ENCODE results near the gene HEXIM2. TPM values are rescaled to one million over a fixed set of nuclear protein-coding genes. Genes with fewer than 3 reads are reported as not detected.

Gene HEXIM2
- total and polyA plus RNA-seq, 3 experiments from 2014 or later: 4.0 to 9.3 (median 7.7) TPM

DNA sequence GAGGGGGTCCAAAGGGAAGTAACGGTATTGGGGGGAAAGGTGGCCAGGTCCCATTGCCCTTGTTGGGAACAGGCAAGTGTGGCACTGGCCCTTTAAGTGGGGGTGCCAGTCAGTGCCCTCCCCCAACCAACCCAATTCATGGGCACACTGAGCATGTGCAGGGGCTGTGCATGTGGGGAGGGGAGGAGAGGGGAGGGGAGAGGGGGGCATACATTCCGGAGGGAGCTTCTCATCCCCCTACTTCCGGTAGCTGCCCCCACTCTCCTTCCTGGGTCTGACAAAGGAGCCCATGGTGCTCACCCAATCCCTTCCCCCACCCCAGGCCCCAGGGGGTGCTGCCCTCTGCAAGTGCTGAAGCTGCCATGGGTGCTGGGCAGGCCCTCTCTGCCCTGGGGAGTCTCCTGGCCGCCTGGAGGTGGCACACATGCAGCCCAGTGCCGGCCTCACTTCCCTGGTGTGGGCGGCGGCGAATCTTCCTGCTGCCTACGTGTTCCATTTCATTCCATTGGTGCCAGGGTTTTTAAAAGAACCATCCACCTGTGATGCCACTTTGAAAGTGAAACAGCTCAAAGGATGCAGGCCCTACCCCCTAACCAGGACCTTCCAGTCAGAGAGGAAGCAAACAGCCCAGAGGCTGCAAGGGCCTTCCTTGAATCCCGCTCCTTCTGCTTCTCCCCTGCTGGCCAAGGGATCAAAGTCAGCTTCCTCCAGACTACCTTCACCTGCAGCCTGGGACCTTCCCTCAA lies 11.0 kb downstream of the HEXIM2 start:
- Mint-ChIP-seq H3K36me3 (no peaks in the 10 kb centered on the region), H3K4me3 (peak overlapping the region; percentile 51 to 81 (median 77)), H3K27ac (peak overlapping the region; percentile 60 to 98 (median 88)), H3K4me1 (peaks cover 7 to 21% (median 9%) of the 10 kb centered on the region in 3 donors), H3K9me3 (no peaks in the 10 kb centered on the region), H3K27me3 (no peaks in the 10 kb centered on the region)
- peak overlapping the region; percentile 62 for H3K4me3 ChIP-seq (ENCODE audit: low read length)
- CTCF ChIA-PET: interaction anchor here (1.1 to 5.1 kb wide), 10 partner anchors 10 to 151 kb away, joined by 3 to 41 read pairs (median 4); partner anchors contain the start of genes ACBD4, HEXIM1 and PLCD3
- no peaks in the 10 kb centered on the region for H3K9me3 ChIP-seq (ENCODE audit: low read length)
- no peaks in the 10 kb centered on the region for H3K36me3 ChIP-seq (ENCODE audit: insufficient read depth, low read length)
- peak overlapping the region; percentile 0 for H3K27ac ChIP-seq (ENCODE audit: low read depth, low read length)
- no peaks in the 10 kb centered on the region for H3K27me3 ChIP-seq (ENCODE audit: insufficient read depth, low read length, poor library complexity, severe bottlenecking)
- POLR2A ChIA-PET: interaction anchor here (0.9 to 2.1 kb wide), 3 partner anchors 11 to 24 kb away, joined by 3 to 18 read pairs (median 14); partner anchors contain the start of genes HEXIM1 and HEXIM2
- H3K4me1 ChIP-seq (ENCODE audit: insufficient read depth, low read length): peaks cover 23% of the 10 kb centered on the region
- DNase-seq: peak; percentile 10 to 68 (median 33)

DNA sequence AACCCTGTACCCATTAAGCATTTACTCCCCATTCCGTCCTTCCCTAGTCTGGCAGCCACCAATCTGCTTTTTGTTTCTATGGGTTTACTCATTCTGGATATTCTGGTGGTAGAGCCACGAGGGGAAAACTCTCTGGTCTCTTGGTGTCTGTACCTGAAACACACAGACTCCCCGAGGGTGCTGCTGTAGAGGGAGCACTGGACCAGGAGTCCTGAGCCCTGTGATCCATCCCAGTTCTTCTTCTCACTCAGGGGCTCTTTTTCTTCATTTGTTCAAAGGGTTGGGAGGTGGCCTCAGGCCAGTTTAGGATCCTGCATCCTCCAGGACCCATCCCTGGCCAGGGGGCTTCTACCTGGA lies 14.1 kb downstream of the HEXIM2 start:
- Histone ChIP-seq H3K36me3 (ENCODE audit: insufficient read depth, low read length) (no peaks in the 10 kb centered on the region), H3K27ac (ENCODE audit: low read depth, low read length) (no peak overlapping the region), H3K9me3 (ENCODE audit: low read length) (no peaks in the 10 kb centered on the region), H3K4me3 (ENCODE audit: low read length) (no peak overlapping the region), H3K27me3 (ENCODE audit: insufficient read depth, low read length, poor library complexity, severe bottlenecking) (no peaks in the 10 kb centered on the region), H3K4me1 (ENCODE audit: insufficient read depth, low read length) (peaks cover 23% of the 10 kb centered on the region)
- no peaks in the 10 kb centered on the region for H3K27me3 Mint-ChIP-seq
- no peak overlapping the region for H3K4me3 Mint-ChIP-seq
- CTCF ChIA-PET: interaction anchor here (1.4 to 1.6 kb wide), 2 partner anchors 21 to 40 kb away, joined by 4 to 5 read pairs; partner anchors contain the start of gene ACBD4
- no peak for DNase-seq
- POLR2A ChIA-PET: interaction anchor here (1.7 kb wide), 1 partner anchor 14 kb away, joined by 8 read pairs; the partner anchor contains the start of gene HEXIM2
- peak overlapping the region in 2 of 8 donors; percentile 8 to 45 for H3K27ac Mint-ChIP-seq
- H3K4me1 Mint-ChIP-seq: peaks cover 7 to 21% (median 9%) of the 10 kb centered on the region in 3 donors
- H3K9me3 Mint-ChIP-seq: no peaks in the 10 kb centered on the region
- peaks cover 0 to 1% (median 0%) of the 10 kb centered on the region in 3 donors for H3K36me3 Mint-ChIP-seq

DNA sequence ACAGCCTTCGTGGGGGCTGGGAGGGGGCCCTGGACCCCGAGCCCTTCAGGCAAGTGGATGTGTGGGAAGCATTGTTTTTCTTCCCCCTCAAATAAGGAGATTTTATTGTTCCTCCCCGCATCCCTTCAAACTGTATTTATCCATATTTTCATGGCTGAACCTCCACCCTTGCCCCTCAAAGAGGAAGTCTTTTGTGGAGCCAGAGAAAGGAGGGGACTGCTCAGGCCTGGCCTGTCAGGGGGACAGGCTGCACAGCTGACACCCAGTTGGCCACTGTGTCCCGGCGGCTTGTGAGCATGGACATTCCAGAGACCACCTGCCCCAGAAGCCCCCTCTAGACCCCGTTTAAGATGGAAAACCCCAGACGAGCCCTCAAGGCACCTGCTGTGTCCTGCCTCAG lies 15.9 kb downstream of the HEXIM2 start:
- no peak overlapping the region for H3K27ac ChIP-seq (ENCODE audit: low read depth, low read length)
- H3K27me3 ChIP-seq (ENCODE audit: insufficient read depth, low read length, poor library complexity, severe bottlenecking): no peaks in the 10 kb centered on the region
- Mint-ChIP-seq H3K36me3 (peaks cover 0 to 1% (median 0%) of the 10 kb centered on the region in 3 donors), H3K27me3 (no peaks in the 10 kb centered on the region), H3K4me1 (peaks cover 5 to 7% (median 7%) of the 10 kb centered on the region in 3 donors), H3K27ac (no peak overlapping the region), H3K4me3 (no peak overlapping the region), H3K9me3 (no peaks in the 10 kb centered on the region)
- no peaks in the 10 kb centered on the region for H3K9me3 ChIP-seq (ENCODE audit: low read length)
- H3K36me3 ChIP-seq (ENCODE audit: insufficient read depth, low read length): no peaks in the 10 kb centered on the region
- CTCF ChIA-PET: interaction anchor here (1.3 to 1.8 kb wide), 2 partner anchors 20 to 42 kb away, joined by 5 read pairs; partner anchors contain the start of gene ACBD4
- no peak for DNase-seq
- peaks cover 6% of the 10 kb centered on the region for H3K4me1 ChIP-seq (ENCODE audit: insufficient read depth, low read length)
- H3K4me3 ChIP-seq (ENCODE audit: low read length): no peak overlapping the region
- POLR2A ChIA-PET: no interaction called here

DNA sequence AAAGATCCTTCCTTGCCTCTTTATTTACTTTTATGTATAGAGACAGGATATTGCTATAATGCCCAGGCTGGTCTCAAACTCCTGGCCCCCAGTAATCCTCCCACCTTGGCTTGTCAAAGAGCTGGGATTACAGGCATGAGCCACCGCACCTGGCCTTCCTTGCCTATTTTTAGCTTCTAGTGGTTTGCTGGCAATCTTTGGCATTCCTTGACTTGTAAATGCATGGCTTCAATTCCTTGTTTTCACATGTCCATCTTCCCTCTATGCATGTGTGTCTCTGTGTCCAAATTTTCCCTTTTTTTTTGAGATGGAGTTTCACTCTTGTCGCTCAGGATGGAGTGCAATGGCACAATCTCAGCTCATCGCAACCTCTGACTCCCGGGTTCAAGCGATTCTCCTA lies 22.5 kb downstream of the HEXIM2 start:
- H3K27me3 ChIP-seq (ENCODE audit: insufficient read depth, low read length, poor library complexity, severe bottlenecking): no peaks in the 10 kb centered on the region
- no peaks in the 10 kb centered on the region for H3K9me3 Mint-ChIP-seq
- no peak overlapping the region for H3K4me3 ChIP-seq (ENCODE audit: low read length)
- no peaks in the 10 kb centered on the region for H3K36me3 Mint-ChIP-seq
- no peak overlapping the region for H3K4me3 Mint-ChIP-seq
- H3K27ac ChIP-seq (ENCODE audit: low read depth, low read length): no peak overlapping the region
- H3K9me3 ChIP-seq (ENCODE audit: low read length): no peaks in the 10 kb centered on the region
- DNase-seq: no peak
- H3K4me1 Mint-ChIP-seq: no peaks in the 10 kb centered on the region
- H3K36me3 ChIP-seq (ENCODE audit: insufficient read depth, low read length): no peaks in the 10 kb centered on the region
- ChIA-PET CTCF (interaction anchor here (0.9 to 1.1 kb wide), 2 partner anchors 14 to 49 kb away, joined by 3 to 5 read pairs; partner anchors contain the start of gene ACBD4), POLR2A (no interaction called here)
- no peaks in the 10 kb centered on the region for H3K4me1 ChIP-seq (ENCODE audit: insufficient read depth, low read length)
- H3K27ac Mint-ChIP-seq: no peak overlapping the region
- H3K27me3 Mint-ChIP-seq: no peaks in the 10 kb centered on the region

DNA sequence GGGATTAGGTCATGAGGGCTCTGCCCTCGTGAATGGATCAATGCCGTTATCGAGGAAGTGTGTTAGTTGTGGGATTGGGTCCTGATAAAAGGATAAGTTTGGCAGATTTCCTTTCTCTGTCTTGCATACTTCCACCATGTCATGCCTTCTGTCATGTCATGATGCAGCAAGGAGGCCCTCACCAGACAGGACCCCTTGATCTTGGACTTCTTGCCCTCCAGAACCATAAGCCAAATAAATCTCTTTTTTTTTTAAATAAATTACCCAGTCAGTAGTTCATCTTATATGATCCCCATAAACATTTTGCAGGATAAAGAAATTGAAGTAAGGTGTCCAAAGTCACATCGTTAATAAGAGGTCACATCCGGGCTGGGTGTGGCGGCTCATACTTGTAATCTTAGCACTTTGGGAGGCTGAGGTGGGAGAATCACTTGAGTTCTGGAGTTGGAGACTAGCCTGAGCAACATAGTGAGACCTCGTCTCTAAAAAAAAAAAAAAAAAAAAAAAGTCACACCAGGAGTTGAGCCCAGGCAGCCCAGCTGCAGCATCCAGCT lies 25.2 kb downstream of the HEXIM2 start:
- DNase-seq: no peak
- Mint-ChIP-seq H3K9me3 (no peaks in the 10 kb centered on the region), H3K27me3 (no peaks in the 10 kb centered on the region), H3K4me1 (no peaks in the 10 kb centered on the region), H3K4me3 (no peak overlapping the region), H3K36me3 (no peaks in the 10 kb centered on the region), H3K27ac (no peak overlapping the region)
- Histone ChIP-seq H3K4me1 (ENCODE audit: insufficient read depth, low read length) (no peaks in the 10 kb centered on the region), H3K4me3 (ENCODE audit: low read length) (no peak overlapping the region), H3K9me3 (ENCODE audit: low read length) (no peaks in the 10 kb centered on the region), H3K27me3 (ENCODE audit: insufficient read depth, low read length, poor library complexity, severe bottlenecking) (no peaks in the 10 kb centered on the region), H3K27ac (ENCODE audit: low read depth, low read length) (no peak overlapping the region), H3K36me3 (ENCODE audit: insufficient read depth, low read length) (no peaks in the 10 kb centered on the region)
- CTCF ChIA-PET: no interaction called here
- POLR2A ChIA-PET: no interaction called here

DNA sequence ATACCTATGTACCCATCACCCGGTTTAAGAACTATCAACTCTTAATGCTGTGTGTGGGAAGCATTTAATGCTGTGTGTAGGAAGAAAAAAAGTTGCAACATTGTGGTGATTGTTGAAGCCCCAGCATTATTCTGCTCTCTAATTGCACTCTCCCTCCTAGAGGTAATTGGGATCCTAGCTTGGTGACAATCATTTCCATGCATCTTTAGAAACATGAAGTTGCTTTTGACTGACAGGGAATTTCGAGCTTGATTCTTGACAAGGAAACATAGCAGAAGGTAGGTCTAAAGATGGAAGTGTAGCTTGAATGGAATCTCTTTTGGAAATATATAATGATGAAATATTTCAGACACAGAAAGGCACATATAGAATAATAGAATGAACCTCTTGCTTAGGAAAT lies 27.3 kb downstream of the HEXIM2 start:
- CTCF ChIA-PET: interaction anchor here (1.2 to 2.3 kb wide), 2 partner anchors 9 to 54 kb away, joined by 5 to 13 read pairs; partner anchors contain the start of gene ACBD4
- POLR2A ChIA-PET: interaction anchor here (0.5 kb wide), 1 partner anchor 8 kb away, joined by 3 read pairs; no protein-coding TSS in a partner anchor
- Histone ChIP-seq H3K27ac (ENCODE audit: low read depth, low read length) (no peak overlapping the region), H3K4me1 (ENCODE audit: insufficient read depth, low read length) (no peaks in the 10 kb centered on the region), H3K27me3 (ENCODE audit: insufficient read depth, low read length, poor library complexity, severe bottlenecking) (no peaks in the 10 kb centered on the region), H3K9me3 (ENCODE audit: low read length) (no peaks in the 10 kb centered on the region), H3K4me3 (ENCODE audit: low read length) (no peak overlapping the region), H3K36me3 (ENCODE audit: insufficient read depth, low read length) (no peaks in the 10 kb centered on the region)
- H3K27me3 Mint-ChIP-seq: no peaks in the 10 kb centered on the region
- no peak for DNase-seq
- no peaks in the 10 kb centered on the region for H3K9me3 Mint-ChIP-seq
- H3K27ac Mint-ChIP-seq: no peak overlapping the region
- H3K36me3 Mint-ChIP-seq: no peaks in the 10 kb centered on the region
- no peaks in the 10 kb centered on the region for H3K4me1 Mint-ChIP-seq
- no peak overlapping the region for H3K4me3 Mint-ChIP-seq

DNA sequence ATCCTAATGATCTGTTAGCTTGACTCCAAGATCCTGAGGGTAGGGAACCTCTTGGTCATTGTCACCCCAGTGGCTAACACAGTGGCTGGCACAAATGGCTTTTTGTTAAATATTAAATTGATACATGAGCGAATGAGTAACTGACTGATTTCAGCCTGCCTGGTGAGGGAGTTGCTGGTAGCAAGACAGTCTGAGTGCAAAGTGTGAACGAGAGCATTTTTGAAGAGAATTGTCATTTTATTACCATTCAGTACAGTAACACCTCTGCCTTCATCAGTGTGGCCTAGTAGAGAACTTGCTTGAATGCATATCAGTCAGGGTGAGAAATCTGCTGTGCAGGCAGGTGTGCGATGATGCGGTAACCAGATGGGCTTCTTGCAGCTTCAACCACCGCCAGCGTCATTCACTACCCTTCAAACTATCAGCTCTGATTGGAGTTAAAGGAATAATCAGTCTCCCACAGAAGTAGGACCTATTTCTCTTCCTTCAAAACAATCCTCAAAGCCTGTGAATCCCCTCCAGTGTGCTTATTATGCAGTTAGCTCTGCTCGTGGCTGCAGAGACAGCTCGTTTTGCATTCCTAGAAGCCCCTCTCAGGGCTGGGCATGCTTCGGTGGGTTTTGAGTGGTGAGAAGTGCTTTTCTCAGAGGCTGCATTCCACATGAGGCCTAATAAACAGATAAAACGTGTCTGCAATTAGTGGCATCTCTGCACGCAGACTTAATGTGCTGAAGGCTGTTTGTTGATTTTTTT lies 29.0 kb downstream of the HEXIM2 start:
- Mint-ChIP-seq H3K36me3 (no peaks in the 10 kb centered on the region), H3K4me3 (no peak overlapping the region), H3K9me3 (no peaks in the 10 kb centered on the region), H3K27me3 (no peaks in the 10 kb centered on the region), H3K4me1 (no peaks in the 10 kb centered on the region), H3K27ac (peak overlapping the region in 1 of 8 donors; percentile 37)
- Histone ChIP-seq H3K4me1 (ENCODE audit: insufficient read depth, low read length) (no peaks in the 10 kb centered on the region), H3K27ac (ENCODE audit: low read depth, low read length) (no peak overlapping the region), H3K27me3 (ENCODE audit: insufficient read depth, low read length, poor library complexity, severe bottlenecking) (no peaks in the 10 kb centered on the region), H3K36me3 (ENCODE audit: insufficient read depth, low read length) (no peaks in the 10 kb centered on the region), H3K9me3 (ENCODE audit: low read length) (no peaks in the 10 kb centered on the region), H3K4me3 (ENCODE audit: low read length) (no peak overlapping the region)
- DNase-seq: no peak
- POLR2A ChIA-PET: no interaction called here
- CTCF ChIA-PET: interaction anchor here (0.8 to 1.9 kb wide), 3 partner anchors 28 to 55 kb away, joined by 3 to 10 read pairs (median 4); partner anchors contain the start of gene ACBD4
